Upper lobe of left lung (tissue), 4 donors: ENCODE results near the gene FOXP2.
"Not testable (repeated sequence)": the region's sequence is repeated elsewhere in the genome, so short reads cannot be mapped to it uniquely, and the experiment has no call there.

Source experiments
- EP300 ChIP-seq, 4 donors: sonication (generic); formaldehyde crosslinking; IDR thresholded peaks; one replicate each; pipeline ENCODE4 v1.5.1; 2017; ENCODE audit warnings: antibody characterized with exemption in 4 of 4, control low read depth in 2 of 4
- POLR2AphosphoS5 ChIP-seq, 2 donors: sonication (generic); formaldehyde crosslinking; IDR thresholded peaks; one replicate each; pipeline ENCODE4 v1.5.1; 2017; ENCODE audit warnings: antibody characterized with exemption in 2 of 2
- TF ChIP-seq, protein P1 (sequence below), 6 experiments: fragments of 450-650 bp in 4 of 6; fragments of 200-600 bp in 2 of 6; sonication (generic) in 2 of 6; IDR thresholded peaks; one replicate each; pipeline ENCODE4 v1.5.1; 2016 to 2019; ENCODE audit warnings: antibody characterized with exemption in 6 of 6

DNA sequence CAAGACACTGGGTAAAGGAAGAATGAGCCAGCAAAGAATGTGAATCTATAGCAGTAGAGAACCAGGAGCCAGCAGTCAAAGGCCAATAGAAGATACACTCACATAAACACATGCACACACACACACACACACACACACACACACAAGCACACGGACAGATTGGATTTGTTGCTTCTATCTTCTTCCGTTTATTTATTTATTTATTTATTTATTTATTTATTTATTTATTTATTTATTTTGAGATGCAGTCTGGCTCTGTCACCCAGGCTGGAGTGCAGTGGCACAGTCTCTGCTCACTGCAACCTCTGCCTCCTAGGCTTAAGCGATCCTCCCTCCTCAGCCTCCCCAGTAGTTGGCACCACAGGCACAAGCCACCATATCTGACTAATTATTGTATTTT is 166.3 kb downstream of the FOXP2 start:
- not testable (repeated sequence) for TF ChIP-seq EP300, POLR2AphosphoS5 (IDR thresholded peaks at IDR 0.05)
- TF ChIP-seq, protein P1, sequence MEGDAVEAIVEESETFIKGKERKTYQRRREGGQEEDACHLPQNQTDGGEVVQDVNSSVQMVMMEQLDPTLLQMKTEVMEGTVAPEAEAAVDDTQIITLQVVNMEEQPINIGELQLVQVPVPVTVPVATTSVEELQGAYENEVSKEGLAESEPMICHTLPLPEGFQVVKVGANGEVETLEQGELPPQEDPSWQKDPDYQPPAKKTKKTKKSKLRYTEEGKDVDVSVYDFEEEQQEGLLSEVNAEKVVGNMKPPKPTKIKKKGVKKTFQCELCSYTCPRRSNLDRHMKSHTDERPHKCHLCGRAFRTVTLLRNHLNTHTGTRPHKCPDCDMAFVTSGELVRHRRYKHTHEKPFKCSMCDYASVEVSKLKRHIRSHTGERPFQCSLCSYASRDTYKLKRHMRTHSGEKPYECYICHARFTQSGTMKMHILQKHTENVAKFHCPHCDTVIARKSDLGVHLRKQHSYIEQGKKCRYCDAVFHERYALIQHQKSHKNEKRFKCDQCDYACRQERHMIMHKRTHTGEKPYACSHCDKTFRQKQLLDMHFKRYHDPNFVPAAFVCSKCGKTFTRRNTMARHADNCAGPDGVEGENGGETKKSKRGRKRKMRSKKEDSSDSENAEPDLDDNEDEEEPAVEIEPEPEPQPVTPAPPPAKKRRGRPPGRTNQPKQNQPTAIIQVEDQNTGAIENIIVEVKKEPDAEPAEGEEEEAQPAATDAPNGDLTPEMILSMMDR (IDR thresholded peaks at IDR 0.05) = not testable (repeated sequence)
